Calu3 (cell line): ENCODE data around the gene IPO11. TPM values are rescaled to one million over a fixed set of nuclear protein-coding genes. Genes with fewer than 3 reads are reported as not detected.

Source experiments
- BruUV-seq: library from RNA; stranded (reverse); fragments of 400-500 nt; replicated peaks from 2 replicates; lab custom pipeline; 2021; lab: Mats Ljungman, UMichigan
- CTCF ChIA-PET: fragments of 300-600 bp; sonication (Branson Sonifier 250); formaldehyde crosslinking; loops from one replicate; lab custom pipeline; 2022; ENCODE audit warnings: antibody characterized with exemption; lab: Charles Lee
- DNase-seq: peaks from one replicate; pipeline ENCODE4 v3.0.0; 2022
- H3K27ac Mint-ChIP-seq: one replicate; pipeline ENCODE4 v1.8.0; 2022; ENCODE audit warnings: mixed read lengths; ENCODE audit not compliant: unreplicated experiment
- H3K27me3 Mint-ChIP-seq: one replicate; pipeline ENCODE4 v1.8.0; 2022; ENCODE audit warnings: mixed read lengths; ENCODE audit not compliant: unreplicated experiment
- H3K36me3 Mint-ChIP-seq: one replicate; pipeline ENCODE4 v1.8.0; 2022; ENCODE audit warnings: mild to moderate bottlenecking, moderate library complexity, mixed read lengths; ENCODE audit not compliant: insufficient read depth, unreplicated experiment
- H3K4me1 Mint-ChIP-seq: one replicate; pipeline ENCODE4 v1.8.0; 2022; ENCODE audit warnings: mild to moderate bottlenecking, low read depth, mixed read lengths; ENCODE audit not compliant: unreplicated experiment
- H3K4me3 Mint-ChIP-seq: one replicate; pipeline ENCODE4 v1.8.0; 2022; ENCODE audit warnings: mild to moderate bottlenecking, low read depth, moderate library complexity, mixed read lengths; ENCODE audit not compliant: unreplicated experiment
- H3K9me3 Mint-ChIP-seq: one replicate; pipeline ENCODE4 v1.8.0; 2022; ENCODE audit warnings: low read depth, mixed read lengths; ENCODE audit not compliant: unreplicated experiment
- intact Hi-C: fragments of 100-400 bp; cut with micrococcal nuclease; formaldehyde crosslinking; loops from one replicate; pipeline ENCODE4 v1.10.0; 2022; ENCODE audit not compliant: unreplicated experiment
- total RNA-seq: library from RNA; stranded (reverse); gene quantifications from 2 replicates; pipeline ENCODE4 v1.2.3, GENCODE V29; 2022
- TF ChIP-seq, protein P1 (sequence below): fragments of 200-600 bp; IDR thresholded peaks from one replicate; pipeline ENCODE4 v1.8.0; 2022; ENCODE audit warnings: antibody characterized with exemption; ENCODE audit not compliant: unreplicated experiment

IPO11 gene
- total RNA-seq, 1 experiment from 2014 or later, result 47.3 TPM

DNA sequence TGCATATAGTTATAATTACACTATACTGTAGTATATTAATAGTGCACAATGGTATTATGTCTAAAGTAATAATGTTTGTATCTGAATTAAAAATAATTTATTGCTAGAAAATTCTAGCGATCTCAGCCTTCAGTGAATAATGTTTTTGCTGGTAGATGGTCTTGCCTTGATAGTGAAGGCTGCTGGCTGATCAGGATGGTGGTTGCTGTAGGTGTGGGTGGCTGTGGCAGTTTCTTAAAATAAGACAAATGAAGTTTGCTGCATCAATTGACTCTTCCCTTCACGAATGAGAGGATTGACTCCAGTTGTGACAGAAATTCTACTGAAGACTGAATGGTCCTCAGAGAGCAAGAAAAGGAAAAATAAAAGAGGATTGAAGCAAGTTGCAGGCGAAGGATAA is 146.4 kb downstream of the IPO11 start:
- H3K4me3 Mint-ChIP-seq, result no peak overlapping the region
- TF ChIP-seq, protein P1, sequence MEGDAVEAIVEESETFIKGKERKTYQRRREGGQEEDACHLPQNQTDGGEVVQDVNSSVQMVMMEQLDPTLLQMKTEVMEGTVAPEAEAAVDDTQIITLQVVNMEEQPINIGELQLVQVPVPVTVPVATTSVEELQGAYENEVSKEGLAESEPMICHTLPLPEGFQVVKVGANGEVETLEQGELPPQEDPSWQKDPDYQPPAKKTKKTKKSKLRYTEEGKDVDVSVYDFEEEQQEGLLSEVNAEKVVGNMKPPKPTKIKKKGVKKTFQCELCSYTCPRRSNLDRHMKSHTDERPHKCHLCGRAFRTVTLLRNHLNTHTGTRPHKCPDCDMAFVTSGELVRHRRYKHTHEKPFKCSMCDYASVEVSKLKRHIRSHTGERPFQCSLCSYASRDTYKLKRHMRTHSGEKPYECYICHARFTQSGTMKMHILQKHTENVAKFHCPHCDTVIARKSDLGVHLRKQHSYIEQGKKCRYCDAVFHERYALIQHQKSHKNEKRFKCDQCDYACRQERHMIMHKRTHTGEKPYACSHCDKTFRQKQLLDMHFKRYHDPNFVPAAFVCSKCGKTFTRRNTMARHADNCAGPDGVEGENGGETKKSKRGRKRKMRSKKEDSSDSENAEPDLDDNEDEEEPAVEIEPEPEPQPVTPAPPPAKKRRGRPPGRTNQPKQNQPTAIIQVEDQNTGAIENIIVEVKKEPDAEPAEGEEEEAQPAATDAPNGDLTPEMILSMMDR, result no peak
- H3K36me3 Mint-ChIP-seq, result no peaks in the 10 kb centered on the region
- CTCF ChIA-PET, result no interaction called here
- no peak overlapping the region for H3K27ac Mint-ChIP-seq
- no peaks in the 10 kb centered on the region for H3K9me3 Mint-ChIP-seq
- DNase-seq, result no peak
- no peaks in the 10 kb centered on the region for H3K27me3 Mint-ChIP-seq
- no peaks in the 10 kb centered on the region for H3K4me1 Mint-ChIP-seq
- no TSS peak for BruUV-seq
- intact Hi-C loops, result no loop called here

DNA sequence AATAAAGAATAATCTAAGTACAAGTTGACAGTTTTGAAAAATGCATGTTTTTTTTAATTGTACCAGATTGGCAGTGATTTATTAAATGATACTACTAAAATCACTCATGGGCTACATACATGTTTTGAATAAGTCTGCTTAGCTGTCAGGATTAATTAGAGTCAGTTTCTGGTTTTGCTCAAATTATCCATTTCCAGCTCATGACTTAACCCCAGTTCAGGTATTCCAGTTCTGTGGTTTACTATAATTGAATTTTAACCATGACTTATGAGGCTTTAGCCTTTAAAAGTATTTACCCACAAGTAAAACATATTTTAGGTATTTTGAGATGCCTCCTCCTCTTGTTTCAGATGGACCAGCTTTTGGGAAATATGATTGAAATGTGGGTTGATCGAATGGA is 148.2 kb downstream of the IPO11 start:
- intact Hi-C loops, result no loop called here
- CTCF ChIA-PET, result no interaction called here
- Mint-ChIP-seq H3K4me3 (no peak overlapping the region), H3K4me1 (no peaks in the 10 kb centered on the region), H3K27me3 (no peaks in the 10 kb centered on the region), H3K36me3 (no peaks in the 10 kb centered on the region), H3K27ac (no peak overlapping the region), H3K9me3 (peaks cover 4% of the 10 kb centered on the region)
- TF ChIP-seq, protein P1, result no peak
- no peak for DNase-seq
- no TSS peak for BruUV-seq

DNA sequence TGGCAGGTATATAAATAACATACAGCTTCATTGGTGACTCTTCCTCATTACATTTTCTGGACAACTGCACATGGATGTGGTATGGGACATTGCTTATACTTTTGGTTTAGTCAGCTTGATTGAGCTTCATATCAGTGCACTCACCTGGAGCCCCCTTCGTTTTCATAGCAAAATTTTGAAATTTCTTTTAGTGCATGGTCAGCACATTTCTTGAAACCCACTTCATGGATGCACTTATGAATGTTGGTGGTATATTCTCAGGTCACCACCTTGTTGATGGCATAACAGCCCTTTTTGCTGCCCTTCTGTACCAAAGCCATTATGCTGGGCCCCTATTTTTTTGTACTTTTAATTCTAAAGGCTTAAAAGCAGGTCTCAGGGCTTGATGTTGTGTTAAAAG is 149.3 kb downstream of the IPO11 start:
- DNase-seq, result no peak
- Mint-ChIP-seq H3K9me3 (peaks cover 5% of the 10 kb centered on the region), H3K36me3 (no peaks in the 10 kb centered on the region), H3K27me3 (no peaks in the 10 kb centered on the region), H3K4me3 (no peak overlapping the region), H3K4me1 (no peaks in the 10 kb centered on the region), H3K27ac (no peak overlapping the region)
- CTCF ChIA-PET, result interaction anchor here (0.7 kb wide), 1 partner anchor 112 kb away, joined by 3 read pairs; no protein-coding TSS in a partner anchor
- intact Hi-C loops, result no loop called here
- no TSS peak for BruUV-seq
- TF ChIP-seq, protein P1, result no peak

DNA sequence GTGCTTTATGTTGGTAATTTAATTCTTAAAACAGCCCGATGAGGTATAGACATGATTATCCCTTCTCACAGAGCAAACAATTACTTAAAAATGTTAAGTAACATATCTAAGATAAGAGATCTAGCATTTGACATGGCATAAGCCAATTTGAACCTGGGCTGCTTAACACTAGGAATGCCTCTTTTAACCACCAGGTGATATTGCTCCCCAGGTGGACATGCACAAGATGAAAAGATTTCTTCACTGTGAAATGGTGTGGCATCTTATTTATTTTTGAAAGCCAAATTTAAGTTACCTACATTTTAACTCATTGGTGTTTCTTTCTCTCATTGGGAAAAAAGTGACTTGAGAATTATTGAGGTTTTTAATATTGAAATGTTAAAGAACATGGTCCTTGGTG is 150.3 kb downstream of the IPO11 start:
- BruUV-seq, result no TSS peak
- H3K4me3 Mint-ChIP-seq, result no peak overlapping the region
- peaks cover 5% of the 10 kb centered on the region for H3K9me3 Mint-ChIP-seq
- no peaks in the 10 kb centered on the region for H3K4me1 Mint-ChIP-seq
- H3K36me3 Mint-ChIP-seq, result peaks cover 4% of the 10 kb centered on the region
- no peak for DNase-seq
- CTCF ChIA-PET, result no interaction called here
- no peak overlapping the region for H3K27ac Mint-ChIP-seq
- no peaks in the 10 kb centered on the region for H3K27me3 Mint-ChIP-seq
- intact Hi-C loops, result no loop called here
- TF ChIP-seq, protein P1, result no peak
